A549 (cell line): Measurements from ENCODE around the gene IL23A.

Experiments
- CTCF ChIP-seq: fragments of >200 bp; sonication (Bioruptor Twin); formaldehyde crosslinking; IDR thresholded peaks from 3 replicates; pipeline ENCODE4 v1.5.1; 2016
- KDM1A ChIP-seq: fragments of 200-600 bp; sonication (generic); IDR thresholded peaks from 2 replicates; pipeline ENCODE4 v1.6.1; 2016; ENCODE audit warnings: low read depth, mild to moderate bottlenecking
- MAZ ChIP-seq: fragments of 150-350 bp; IDR thresholded peaks from 2 replicates; pipeline ENCODE4 v1.6.1; 2014; ENCODE audit warnings: antibody characterized with exemption, low read depth, low read length, borderline replicate concordance
- POLR2A ChIP-seq: IDR thresholded peaks from 2 replicates; pipeline ENCODE4 v1.6.1; 2012; ENCODE audit warnings: mild to moderate bottlenecking, low read length
- ZNF302 ChIP-seq: fragments of 250-450 bp; sonication (Bioruptor Pico); IDR thresholded peaks from 2 replicates; pipeline ENCODE4 v1.9.0; 2021; ENCODE audit warnings: inconsistent platforms, mild to moderate bottlenecking, moderate library complexity
- TF ChIP-seq, protein P1 (sequence below): IDR thresholded peaks from 2 replicates; pipeline ENCODE4 v1.6.1; 2012
- TF ChIP-seq, protein P2 (sequence below): fragments of 250-450 bp; sonication (Bioruptor Pico); IDR thresholded peaks from 2 replicates; pipeline ENCODE4 v1.5.0; 2021; ENCODE audit warnings: mild to moderate bottlenecking, moderate library complexity, borderline replicate concordance
- TF ChIP-seq, protein P3 (sequence below): fragments of 450-650 bp; IDR thresholded peaks from 2 replicates; pipeline ENCODE4 v1.6.1; 2014; ENCODE audit warnings: antibody characterized with exemption

GRCh38 chr12:56362130-56363059, 23.7 kb downstream of the IL23A start, which contains the start of gene APOF:
- TF ChIP-seq ZNF302 (CRISPR knock-in tag), result no peak
- TF ChIP-seq CTCF, result no peak
- TF ChIP-seq, protein P1, sequence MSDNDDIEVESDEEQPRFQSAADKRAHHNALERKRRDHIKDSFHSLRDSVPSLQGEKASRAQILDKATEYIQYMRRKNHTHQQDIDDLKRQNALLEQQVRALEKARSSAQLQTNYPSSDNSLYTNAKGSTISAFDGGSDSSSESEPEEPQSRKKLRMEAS, result no peak
- no peak for TF ChIP-seq KDM1A
- TF ChIP-seq MAZ, result no peak
- no peak for TF ChIP-seq POLR2A
- TF ChIP-seq, protein P2, sequence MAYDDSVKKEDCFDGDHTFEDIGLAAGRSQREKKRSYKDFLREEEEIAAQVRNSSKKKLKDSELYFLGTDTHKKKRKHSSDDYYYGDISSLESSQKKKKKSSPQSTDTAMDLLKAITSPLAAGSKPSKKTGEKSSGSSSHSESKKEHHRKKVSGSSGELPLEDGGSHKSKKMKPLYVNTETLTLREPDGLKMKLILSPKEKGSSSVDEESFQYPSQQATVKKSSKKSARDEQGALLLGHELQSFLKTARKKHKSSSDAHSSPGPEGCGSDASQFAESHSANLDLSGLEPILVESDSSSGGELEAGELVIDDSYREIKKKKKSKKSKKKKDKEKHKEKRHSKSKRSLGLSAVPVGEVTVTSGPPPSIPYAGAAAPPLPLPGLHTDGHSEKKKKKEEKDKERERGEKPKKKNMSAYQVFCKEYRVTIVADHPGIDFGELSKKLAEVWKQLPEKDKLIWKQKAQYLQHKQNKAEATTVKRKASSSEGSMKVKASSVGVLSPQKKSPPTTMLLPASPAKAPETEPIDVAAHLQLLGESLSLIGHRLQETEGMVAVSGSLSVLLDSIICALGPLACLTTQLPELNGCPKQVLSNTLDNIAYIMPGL (CRISPR knock-in tag), result no peak
- TF ChIP-seq, protein P3, sequence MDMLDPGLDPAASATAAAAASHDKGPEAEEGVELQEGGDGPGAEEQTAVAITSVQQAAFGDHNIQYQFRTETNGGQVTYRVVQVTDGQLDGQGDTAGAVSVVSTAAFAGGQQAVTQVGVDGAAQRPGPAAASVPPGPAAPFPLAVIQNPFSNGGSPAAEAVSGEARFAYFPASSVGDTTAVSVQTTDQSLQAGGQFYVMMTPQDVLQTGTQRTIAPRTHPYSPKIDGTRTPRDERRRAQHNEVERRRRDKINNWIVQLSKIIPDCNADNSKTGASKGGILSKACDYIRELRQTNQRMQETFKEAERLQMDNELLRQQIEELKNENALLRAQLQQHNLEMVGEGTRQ, result no peak
